Upper lobe of left lung (tissue), 4 donors: ENCODE data around the gene DGLUCY.

Source experiments
- POLR2A ChIP-seq, 4 donors: fragments of 450-650 bp; IDR thresholded peaks; one replicate each; pipeline ENCODE4 v1.5.1; 2016 to 2017; ENCODE audit warnings: antibody characterized with exemption in 4 of 4, mild to moderate bottlenecking in 2 of 4
- TF ChIP-seq, protein P1 (sequence below), 6 experiments: fragments of 450-650 bp in 4 of 6; fragments of 200-600 bp in 2 of 6; sonication (generic) in 2 of 6; IDR thresholded peaks; one replicate each; pipeline ENCODE4 v1.5.1; 2016 to 2019; ENCODE audit warnings: antibody characterized with exemption in 6 of 6

DNA sequence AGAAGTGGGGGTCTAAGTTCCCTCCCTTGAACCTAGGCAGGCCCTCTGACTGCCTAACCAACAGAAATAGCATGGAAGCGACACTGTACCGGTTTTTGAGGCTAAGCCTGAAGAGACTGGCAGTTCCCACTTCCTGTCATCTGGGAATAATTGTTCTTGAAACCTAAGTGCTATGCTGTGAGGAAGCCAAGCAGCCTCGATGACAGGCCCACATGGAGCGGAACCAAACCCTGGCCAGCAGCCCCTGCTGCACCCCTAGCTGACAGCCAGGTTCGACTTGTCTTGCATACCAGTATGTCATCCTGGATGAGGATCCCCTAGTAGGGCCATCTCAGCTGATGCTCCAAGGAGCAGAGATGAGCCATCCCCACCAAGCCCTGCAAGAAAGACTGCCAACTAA is 137.0 kb downstream of the DGLUCY start:
- TF ChIP-seq POLR2A (IDR thresholded peaks at IDR 0.05), result no peak
- TF ChIP-seq, protein P1, sequence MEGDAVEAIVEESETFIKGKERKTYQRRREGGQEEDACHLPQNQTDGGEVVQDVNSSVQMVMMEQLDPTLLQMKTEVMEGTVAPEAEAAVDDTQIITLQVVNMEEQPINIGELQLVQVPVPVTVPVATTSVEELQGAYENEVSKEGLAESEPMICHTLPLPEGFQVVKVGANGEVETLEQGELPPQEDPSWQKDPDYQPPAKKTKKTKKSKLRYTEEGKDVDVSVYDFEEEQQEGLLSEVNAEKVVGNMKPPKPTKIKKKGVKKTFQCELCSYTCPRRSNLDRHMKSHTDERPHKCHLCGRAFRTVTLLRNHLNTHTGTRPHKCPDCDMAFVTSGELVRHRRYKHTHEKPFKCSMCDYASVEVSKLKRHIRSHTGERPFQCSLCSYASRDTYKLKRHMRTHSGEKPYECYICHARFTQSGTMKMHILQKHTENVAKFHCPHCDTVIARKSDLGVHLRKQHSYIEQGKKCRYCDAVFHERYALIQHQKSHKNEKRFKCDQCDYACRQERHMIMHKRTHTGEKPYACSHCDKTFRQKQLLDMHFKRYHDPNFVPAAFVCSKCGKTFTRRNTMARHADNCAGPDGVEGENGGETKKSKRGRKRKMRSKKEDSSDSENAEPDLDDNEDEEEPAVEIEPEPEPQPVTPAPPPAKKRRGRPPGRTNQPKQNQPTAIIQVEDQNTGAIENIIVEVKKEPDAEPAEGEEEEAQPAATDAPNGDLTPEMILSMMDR (IDR thresholded peaks at IDR 0.05), result no peak
